ENCODE results near the gene LMBR1.

LMBR1 gene

DNA sequence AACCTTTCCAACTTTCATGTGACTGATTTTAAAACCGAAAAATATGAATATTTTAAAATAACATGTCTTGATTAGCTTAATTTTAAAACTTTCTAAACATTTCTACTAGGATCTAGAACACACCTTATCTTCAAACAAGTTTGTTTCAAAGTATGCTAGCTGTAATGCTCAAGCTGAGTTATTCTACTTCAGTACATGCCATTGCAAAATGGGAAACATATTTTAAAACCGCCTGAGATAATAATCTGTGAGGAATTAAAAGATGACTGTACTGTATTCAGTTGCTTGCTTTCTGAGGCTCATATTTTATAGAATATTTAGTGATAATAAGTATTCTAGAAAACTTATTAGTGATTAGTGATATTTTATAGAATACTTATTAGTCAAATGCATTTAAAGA is 99.6 kb downstream of the LMBR1 start:
- DNase-seq, result no peak

DNA sequence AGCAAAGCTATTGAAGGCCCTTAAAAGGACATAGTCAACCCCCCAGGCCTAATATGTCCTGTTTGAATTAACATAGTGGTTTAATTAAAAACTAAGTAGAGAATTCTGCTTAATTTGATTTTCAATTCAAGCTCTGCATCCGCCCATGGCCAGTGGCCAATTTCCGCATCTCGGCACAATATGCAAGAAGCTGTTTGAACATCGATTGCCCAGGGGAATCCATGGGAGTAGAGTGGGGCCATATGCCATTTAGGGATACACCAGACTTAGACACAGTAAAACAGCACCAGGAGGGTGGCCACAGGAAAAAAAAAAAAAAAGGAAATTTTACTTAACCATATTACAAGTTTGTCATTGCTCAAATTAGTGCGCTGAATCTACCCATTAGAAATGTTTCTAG is 100.4 kb downstream of the LMBR1 start:
- DNase-seq, result no peak

DNA sequence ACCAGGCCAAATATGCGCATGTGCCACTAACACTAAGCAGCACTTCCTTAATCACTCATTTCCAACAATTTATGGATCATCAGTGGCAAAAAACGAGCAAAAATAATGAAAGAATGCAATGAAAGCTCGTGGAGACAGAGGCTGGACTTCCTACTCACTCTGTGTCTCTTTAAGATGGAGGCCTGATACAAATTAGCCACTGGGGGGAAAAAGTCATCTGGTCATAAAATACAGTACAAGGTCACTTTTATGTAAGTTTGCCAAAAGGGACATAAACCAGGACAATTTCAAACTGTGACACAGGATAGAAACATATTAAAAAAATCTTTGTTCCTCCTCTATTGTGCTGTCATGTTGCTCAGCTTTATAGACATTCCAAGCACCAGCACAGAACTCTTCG is 101.7 kb downstream of the LMBR1 start:
- DNase-seq, result no peak

DNA sequence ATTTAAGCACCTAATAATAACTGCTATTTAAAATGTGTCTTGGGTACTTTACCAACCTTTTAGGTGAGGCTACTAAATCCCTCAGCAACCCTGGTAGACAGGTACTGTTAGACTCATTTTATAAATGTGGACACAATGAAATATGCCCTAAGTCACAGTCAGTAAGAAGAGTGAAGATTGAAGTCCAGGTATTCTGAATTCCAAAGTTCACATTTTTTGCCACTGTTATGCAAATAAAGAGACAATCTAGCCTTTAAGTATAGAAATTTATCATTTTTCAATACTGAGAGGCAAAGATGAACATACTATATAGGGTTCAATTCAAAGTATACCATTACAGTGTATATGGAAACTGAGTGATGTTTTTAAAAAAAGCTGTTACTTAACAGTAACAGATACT is 102.7 kb downstream of the LMBR1 start:
- DNase-seq, result no peak

DNA sequence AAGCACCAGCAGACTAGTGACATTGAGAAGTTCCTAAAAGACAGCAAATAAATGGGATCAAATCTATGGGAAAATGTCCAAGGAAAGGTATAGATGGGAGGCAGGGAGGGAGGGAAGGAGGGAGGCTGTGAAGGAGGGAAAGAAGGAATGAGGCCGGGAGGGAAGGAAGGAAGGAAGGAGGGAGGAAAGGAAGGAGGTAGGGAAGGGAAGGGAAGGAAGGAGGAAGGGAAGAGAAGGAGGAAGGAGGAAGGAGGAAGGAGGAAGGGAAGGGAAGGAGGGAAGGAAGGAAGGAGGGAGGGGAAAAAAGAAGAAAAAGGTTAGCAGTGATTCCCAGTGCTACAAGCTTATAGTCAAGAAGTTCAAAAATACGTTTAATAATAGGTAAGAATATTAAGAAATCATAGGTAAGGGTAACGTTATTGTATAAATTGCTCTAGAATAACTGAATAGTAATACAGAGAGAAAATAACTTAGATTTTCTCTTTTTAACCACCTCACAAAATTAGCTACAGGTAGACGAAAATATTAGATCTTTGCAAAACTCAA is 106.9 kb downstream of the LMBR1 start:
- no peak for DNase-seq

DNA sequence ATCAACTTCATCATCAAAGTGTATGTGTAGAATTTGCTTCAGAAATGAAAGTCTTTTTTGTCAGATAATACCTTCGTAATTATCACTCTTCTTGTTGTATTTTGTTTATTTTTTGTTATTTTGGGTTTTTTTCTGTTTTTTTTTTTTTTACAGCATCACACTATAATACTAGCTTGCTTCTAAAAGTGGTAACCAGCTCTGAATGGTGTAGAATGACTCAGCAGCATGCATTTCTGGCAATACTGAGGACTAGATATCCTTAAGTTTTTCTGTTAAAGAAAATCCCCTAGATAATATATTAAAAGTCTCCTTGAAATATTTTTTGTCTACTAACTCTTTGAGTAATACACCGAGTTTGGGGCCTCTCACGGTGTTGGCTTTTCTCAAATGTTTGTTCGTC is 109.1 kb downstream of the LMBR1 start:
- no peak for DNase-seq

DNA sequence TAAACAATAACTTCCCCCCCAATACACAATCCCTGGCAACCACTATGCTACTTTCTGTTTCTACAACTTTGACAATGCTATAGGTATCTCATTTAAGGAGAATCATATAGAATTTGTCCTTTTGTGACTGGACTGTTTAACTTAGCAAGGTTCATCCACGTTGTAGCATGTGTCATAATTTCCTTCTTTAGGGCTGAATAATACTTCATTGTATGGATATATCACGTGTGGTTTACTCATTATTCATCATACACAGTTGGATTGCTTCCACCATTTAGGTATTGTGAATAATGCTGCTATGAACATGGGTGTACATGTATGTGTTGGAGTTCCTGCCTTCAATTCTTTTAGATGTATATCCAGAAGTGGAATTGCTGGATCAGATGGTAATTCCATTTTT is 111.0 kb downstream of the LMBR1 start:
- DNase-seq, result no peak

DNA sequence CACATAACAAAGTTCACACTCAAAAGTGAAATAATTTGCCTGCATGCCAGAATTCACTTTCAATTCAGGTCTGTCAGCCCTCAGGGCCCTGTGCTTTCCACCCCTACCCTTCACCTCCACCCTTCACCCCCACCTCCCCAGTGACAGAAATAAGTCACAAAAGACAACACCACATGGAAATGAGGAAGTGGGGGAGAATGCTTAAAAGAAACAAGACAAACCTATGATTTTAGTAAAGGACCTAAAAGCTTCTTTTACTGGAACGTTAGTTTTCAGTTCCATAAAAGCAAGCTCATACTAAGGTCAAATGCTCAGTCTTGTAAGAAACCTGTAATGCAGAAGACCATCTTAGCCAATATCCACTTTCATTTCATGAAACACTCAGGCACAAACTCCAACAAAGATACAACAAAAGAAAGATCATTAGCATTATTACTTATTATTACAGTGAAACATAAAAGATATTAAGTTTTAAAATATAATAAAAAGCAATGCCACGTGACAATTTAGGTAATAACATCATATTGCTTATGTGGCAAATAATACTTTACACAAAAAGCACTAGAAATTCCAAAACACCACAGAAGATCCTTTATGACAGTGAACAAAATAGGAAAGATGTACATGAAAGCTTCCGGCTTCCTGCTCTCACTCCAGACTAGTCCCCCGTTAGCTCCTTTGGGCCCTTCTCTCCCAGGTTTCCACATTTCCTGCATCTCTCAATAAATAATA is 112.1 kb downstream of the LMBR1 start:
- DNase-seq, result no peak

DNA sequence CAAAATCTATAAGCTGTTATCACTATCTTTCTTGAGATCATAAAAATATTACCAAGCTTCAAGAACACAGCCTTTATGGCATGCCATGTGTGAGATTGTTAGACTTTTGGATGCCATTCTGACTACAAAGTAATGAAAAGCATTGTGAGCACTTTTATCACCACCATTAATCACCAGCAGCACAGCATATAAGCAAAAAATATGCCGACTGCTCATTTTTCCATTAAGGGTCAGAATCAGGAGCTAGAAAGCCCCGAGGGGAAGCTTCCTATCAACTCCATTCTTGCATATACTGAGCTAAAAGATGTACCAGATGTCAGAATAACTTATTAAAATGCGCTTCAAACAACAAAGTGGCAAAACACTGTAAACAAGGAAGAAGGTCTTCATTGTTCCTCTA is 114.3 kb downstream of the LMBR1 start:
- DNase-seq, result no peak

DNA sequence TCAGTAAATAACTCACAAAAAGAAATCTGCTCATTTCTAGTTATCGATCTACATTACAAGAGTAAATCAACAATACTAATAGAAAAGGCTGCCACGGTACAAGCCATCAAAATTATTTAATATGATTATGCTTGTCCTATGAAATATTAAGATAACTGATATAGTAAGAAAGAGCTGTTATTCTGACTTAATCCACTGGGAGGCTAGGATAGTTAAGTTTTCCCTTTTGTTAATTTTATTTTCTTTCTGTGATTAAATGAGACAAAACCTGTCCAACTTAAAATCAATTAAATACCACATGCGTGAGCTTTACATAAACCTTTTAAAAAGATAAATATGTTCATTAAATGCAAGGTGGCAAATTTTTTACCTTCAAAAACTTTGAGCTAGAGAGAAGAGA is 114.8 kb downstream of the LMBR1 start:
- no peak for DNase-seq

DNA sequence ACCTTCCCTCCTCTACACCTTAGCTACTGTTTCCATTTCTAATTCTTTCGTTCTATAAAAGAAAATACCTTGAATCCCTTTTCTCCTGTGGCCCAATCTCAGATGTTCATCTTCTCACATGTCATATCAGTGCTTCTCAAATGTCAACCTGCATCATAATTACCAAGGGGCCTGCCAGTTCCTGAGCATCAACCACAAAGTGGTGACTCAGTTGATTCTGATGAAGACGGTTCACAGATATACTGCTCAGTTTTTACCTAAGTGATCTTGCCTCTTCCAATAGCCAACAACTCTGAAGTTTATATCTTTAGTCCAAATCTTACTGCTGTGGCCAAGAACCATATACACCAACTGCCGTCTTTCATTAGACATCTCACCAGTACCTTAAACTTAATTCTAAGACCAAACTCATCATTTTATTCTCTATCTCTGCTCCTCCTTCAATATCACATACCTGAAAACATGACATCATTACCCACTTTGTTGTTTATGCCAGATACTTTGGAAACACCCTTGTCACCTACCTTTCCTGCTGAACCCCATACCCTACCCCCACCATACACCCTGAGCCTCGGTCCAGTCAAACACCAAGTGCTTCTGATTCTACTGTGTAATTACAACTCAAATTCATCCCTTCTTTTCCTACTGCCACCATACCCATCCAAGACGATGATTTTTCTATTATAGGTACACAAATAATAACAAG is 115.5 kb downstream of the LMBR1 start:
- no peak for DNase-seq

DNA sequence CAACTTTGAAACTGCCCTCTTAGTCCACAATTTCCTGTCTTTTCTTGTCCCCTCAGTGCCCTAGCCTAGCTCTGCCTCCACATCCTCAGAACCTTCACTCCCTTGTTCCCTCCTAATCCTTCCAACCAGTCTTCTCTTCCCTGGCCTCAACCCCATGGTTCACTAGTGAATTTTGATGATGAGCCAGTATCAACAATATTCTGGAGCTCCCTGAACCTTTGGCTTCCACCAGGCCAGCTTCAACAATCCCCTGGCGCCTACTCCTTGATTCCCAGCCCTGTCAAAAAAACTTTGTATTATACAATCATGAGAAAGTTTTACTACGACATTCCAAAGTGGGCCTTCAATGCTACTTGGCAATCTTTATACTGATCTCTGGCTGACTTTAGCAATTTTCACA is 116.5 kb downstream of the LMBR1 start:
- DNase-seq, result no peak

DNA sequence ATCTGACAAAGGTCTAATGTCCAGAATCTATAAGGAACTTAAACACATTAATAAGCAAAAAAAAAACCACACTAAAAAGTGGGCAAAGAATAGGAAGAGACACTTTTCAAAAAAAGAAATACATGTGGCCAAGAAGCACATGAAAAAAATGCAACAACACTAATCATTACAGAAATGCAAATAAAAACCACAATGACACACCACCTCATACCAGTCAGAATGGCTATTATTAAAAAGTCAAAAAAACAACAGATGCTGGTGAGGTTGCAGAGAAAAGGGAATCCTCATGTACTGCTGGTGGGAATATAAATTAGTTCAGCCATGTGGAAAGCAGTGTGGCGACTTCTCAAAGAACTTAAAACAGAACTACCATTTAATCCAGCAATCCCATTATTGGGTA is 119.0 kb downstream of the LMBR1 start:
- no peak for DNase-seq

DNA sequence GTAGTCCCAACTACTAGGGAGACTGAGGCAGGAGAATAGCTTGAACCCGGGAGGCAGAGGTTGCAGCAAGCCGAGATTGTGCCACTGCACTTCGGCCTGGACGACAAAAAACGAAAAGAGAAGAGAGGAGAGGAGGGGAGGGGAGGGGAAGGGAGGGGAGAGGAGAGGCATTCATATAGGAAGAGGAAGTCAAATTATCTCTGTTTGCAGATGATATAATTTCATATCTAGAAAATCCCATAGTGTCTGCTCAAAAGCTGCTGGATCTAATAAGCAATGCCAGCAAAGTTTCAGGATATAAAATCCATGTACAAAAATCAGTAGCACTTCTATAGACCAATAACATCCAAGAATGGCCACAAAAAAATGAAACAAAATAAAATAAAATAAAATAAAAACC is 120.3 kb downstream of the LMBR1 start:
- no peak for DNase-seq

DNA sequence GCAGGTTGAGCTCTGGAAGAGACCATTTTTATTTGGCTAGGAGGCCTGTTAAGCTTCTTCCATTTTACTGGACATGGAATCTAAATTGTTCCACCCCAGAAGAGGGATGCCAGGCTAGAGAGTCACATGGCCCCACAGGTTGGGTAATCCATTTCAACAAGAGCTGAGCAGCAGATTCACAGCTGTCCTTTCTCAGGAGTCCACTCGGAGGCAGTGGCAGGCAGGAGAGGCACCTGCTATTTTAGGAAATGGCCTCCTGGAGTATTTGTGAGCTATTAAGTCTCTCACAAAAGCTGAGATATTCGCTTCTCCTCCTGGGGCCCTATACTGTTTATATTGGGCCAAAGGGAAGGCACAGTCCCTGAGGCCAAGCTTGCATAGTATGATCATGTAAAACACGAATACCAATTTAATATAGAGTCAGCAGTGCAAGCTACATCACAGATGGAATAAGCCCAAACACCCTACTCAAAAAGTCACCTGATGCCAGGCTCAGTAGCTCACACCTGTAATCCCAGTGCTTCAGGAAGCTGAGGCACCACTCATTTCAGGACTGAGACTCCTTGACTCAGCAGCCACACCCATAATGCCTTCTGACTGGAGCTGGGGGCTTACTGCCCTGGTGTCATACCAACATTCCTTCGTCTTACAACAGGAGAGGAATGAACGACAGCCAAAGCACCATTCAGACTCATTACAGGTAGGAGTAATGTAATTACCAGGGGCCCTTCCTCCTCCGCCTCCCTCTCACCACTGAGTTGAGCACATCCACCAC is 124.1 kb downstream of the LMBR1 start:
- DNase-seq, result no peak

DNA sequence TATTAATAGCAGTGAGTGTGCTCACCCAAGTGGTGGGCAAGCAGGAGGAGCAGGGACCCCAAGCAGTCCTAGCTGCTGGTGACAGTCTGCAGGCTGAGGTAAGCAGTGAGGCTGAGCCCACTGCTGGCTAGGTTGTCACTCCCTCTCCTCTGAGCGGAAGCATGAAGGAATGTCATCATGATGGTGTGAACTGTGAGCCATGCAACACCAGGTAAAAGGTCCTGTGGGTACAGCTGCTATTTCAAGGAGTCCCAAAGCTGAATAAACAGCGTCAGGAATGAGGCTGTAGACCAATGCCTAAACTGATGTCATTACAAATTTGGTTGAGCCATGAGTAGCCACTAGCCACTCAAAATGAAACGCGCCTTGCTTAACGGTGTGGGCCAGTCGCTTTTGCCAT is 126.3 kb downstream of the LMBR1 start:
- no peak for DNase-seq

DNA sequence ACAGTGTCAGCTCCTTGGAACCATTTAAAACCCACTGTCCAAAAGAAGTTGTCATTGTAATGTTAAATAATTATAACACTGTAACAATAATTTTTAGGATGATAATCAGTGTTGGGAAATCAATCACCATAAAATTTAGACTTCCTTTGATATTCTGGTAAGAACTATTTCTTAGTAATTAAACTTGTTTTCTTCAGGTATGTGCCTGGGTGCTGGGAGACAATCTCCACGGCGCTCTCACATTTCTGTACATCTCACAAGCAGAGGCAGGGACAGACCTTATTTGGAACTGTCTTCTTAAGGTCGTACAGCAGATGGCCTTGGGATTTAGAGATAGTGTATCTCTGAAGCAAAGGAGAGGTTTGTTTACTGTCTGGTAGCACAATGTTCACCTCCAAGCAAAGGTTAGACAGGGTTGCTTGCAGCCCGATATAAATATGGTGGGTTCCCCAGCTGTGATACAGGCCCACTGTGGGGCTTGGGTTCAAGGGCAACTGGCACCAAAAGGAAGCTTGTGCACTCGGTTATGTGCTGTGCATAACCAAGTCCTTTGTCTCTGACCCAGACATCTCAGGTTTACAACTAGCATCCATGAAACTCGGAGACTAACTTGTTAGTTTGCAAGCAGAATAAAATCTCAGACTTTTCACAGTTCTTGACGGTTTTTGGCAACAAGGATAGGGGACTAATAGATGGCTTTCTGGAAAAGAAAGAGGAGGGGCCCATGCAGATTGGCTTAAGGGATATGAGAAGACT is 126.9 kb downstream of the LMBR1 start:
- no peak for DNase-seq

DNA sequence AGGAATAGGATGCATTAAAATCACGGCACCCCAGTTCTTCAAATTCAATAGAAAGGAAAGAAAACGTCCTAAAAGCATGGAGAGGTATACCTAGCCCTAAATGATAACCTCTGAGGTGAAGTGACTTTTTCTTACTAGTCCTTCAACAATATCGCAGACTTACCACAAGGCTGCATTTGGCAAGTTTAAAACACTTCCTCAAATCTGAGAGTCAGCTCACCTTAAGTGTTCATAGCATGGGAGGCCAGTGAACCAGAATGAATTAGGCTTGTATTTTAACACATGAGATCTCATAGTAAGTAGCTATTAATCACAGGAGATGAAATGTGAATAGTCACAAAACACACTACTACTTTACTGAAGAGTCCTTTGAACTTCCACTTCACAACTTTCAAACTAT is 128.2 kb downstream of the LMBR1 start:
- no peak for DNase-seq

DNA sequence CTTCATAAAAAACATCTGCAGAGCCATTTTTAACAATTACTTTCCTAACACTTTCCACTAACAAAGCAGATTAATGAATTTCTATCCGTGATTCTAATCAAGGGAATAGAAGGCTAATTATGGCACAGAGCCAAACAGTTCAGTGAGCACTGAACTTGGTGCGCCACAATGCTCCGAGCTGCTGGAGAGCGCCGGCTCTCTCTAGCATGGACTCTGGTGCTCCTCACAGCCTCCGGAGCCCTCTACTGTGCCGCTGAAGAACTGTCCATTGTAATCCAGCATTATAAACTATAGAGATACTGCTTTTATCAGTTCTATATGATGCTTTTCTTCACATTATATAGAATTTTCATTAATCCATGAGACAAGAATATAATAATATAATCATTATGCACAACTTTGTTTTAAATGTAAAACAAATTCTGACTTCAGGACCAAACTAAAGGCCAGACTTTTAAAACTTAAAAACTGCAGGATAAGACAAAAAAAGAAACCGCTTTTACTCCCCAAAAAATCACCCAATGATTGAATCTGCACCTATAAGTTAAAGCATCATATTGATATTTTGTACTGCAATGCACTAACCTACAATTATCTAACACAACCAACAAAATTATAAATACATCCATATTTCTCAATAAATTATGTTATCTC is 128.8 kb downstream of the LMBR1 start:
- peak; percentile 4 for DNase-seq

DNA sequence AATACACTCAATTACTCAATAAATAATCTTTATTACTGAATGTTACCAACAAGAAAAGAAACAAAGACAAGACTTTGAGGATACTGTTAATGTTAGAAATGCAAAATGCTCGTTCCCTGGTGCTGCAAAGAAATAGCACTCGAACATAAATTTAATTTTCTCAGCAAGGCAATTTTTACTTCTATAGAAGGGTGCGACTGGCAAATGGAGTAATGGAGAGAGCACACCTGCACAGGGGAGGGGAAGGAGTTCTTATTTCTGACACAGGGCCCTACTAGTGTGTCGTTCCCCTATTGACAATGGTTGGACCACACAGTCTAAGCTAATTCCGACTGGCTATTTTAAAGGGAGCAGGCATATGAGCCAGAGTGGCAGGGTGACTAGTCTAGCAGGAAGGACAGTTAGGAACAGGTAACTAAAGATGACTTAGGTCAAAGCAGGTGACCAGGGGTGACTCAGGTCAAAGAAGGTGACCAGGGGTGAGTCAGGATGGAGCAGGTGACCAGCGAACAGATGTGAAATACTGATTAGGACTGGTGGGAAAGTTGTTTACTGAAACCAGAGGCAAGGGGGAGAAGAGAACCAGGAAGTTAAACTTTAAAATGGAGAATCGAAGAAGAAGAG is 133.3 kb downstream of the LMBR1 start:
- DNase-seq, result no peak

DNA sequence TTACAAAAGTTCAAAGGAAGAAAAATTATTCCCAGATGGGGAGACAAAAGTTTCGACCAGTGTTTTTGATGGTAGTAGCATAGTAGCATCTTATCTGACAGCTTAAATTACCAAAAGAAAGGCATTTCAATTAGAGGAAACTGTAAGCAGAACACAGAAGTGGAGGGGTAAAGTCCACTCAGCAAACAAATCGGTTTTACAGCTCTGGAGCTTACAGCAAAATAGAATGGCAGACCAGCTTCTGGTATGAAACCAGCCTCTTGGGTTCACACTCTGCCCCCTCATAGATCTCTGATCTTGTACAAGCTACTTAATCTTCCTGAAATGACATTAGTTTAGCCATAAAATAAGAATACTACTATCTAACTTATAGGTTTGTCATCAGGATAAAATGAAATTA is 133.8 kb downstream of the LMBR1 start:
- DNase-seq, result no peak

DNA sequence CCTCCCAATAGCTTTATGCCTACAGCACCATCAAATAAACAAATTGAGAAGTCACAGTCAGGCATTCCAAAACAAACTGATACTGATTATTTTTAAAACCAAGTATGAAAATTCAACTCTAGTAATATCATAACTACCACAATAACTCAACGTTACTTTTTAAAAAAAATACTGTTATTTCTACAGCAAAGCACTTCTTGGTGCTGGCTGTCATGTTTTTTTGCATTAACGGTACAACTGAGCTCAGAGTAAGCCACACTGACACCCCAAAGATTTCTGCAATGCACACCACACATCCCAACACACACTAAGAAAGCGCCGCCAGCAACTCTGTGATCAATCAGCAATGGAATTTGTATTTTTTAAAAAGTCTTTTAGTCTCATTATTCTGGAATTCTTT is 138.8 kb downstream of the LMBR1 start:
- DNase-seq, result no peak
